GM18868 (cell line): ENCODE results near the gene ENTPD6.
A peak's percentile ranks its signal among the peaks of the same experiment; 100 is the strongest.
"Not testable (repeated sequence)": the region's sequence is repeated elsewhere in the genome, so short reads cannot be mapped to it uniquely, and the experiment has no call there.

Source experiments
- ATAC-seq: cut with Tn5 transposase; IDR thresholded peaks from one replicate; pipeline ENCODE4 v1.9.1; 2021; ENCODE audit warnings: mild to moderate bottlenecking, moderate library complexity; ENCODE audit not compliant: unreplicated experiment

ENTPD6 gene

DNA sequence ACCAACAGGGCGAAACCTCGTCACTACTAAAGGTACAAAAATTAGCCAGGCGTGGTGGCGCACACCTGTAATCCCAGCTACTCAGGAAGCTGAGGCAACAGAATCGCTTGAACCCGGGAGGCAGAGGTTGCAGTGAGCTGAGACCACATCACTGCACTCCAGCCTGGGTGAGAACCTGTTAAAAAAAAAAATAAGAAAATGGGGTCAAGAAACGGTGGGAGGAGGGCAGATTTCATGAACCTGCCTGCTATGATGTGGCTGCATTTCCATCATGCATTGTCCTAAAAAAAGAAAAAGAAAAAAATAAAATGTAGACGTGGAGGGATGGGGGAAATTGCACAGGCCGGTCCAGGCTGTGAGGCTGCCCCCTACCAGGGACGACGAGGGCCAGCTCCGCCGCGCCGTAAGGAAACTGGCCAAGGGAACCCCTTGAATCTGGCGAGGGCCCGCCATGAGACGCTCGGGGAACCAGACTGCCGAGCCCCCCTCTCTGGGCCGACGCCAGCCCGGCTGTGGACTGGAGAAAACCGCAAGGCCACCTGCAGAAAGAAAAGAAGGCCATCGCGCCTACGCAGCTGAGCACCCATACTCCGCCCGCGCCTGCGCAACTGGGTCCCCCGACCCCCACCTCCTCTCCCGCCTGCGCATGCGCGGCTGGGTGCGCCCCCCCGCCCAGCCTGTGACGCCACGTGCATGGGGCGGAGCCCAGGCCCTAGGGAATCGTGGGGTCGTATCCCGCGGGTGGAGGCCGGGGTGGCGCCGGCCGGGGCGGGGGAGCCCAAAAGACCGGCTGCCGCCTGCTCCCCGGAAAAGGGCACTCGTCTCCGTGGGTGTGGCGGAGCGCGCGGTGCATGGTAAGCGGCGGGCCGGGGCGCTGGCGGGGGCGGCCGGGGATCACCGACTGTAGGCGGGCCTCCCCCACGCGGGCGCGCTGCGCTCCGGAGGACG lies at the start of gene ENTPD6:
Gene ENTPD6 (plus strand): TSS at position 699 of the 948 bp plus-strand sequence. CDS start 10,825 bp downstream, outside the sequence.
- peak; percentile 76 for ATAC-seq

DNA sequence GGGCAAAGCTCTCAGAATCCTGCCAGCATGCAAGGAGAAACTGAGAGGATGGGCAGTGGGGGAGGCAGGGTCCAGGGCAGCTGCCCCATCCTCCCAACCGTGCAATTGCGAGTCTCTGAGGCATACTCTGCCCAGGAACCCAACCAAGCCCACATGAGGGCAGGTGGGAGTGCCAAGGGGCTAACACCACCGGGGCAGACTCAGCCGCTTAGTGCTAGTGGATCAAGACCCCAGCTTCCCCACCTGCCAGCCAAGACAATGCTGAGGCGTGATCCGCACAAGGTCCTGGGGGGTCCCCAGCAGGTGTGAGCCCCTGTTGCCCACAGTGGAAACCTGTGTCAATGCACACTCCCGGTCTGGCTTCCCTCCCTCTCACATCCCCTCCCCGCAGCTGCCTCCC lies 48.5 kb upstream of the ENTPD6 start:
- no peak for ATAC-seq

- ATAC-seq, result no peak
These were observed 47.8 kb upstream of the ENTPD6 start for GRCh38 chr20:25147716-25148115.

DNA sequence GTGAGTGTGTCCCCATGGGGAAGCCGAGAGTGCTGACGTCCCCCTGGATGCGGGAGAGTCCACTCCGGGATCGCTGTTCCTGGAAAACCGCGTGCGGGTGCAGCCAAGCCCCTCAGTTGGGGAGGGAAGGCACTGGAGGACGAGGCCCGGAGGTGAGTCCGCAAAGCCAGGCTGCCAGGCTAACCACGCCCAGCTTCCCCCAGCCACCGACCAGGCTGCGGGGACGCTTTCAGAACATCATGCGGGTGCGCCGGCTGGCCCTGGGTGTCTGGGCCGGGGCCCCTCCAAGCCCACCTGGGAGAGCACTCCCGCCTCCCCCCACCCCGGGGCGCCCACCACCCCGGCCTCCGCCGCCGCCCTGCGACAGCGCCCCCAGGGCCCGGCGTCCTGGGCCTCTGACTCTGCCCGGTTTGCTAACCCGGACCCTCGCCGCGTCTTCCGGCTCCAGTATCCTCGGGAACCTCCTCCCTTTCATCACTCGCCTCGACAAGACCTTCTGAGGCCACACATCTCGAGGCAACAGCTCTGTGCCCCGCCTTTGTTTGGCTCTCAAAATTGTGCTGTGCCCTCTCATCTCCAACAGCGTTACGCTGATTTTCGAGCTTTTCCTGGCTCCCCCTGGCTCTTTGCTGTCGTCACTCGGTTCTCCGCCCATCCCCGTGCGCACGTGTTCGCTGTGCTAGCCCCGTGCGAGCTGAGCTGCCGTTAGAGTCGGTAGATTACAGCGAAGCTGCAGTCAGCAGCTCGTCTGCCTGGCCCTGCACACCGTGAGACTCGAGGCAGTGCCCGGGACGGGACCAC lies 47.1 kb upstream of the ENTPD6 start:
- ATAC-seq, result no peak

- ATAC-seq, result no peak
These were observed 46.3 kb upstream of the ENTPD6 start for GRCh38 chr20:25148982-25149846.

DNA sequence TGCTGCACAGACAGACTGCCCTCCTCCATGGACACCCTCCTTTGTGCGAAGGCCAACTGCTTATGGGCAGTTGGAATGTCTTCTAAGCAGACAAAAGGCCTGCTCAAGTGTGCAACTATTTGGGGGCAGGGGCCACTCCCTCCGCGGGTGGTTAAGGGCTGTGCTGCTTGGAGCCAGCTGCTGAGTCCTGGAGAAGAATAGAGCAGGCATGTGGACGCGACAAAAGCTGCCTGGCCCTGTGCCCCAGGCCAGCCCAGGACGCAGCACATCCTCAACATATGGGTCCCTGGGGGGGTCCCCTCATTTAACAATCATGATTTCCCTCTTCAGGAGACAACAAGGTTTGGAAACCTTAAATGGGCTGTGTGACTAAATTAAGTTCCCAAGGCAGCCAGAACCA lies 45.5 kb upstream of the ENTPD6 start:
- no peak for ATAC-seq

GRCh38 chr20:25158043-25158442 lies 37.5 kb upstream of the ENTPD6 start:
- ATAC-seq, result no peak

GRCh38 chr20:25160467-25160866 lies 35.0 kb upstream of the ENTPD6 start:
- peak; percentile 96 for ATAC-seq

DNA sequence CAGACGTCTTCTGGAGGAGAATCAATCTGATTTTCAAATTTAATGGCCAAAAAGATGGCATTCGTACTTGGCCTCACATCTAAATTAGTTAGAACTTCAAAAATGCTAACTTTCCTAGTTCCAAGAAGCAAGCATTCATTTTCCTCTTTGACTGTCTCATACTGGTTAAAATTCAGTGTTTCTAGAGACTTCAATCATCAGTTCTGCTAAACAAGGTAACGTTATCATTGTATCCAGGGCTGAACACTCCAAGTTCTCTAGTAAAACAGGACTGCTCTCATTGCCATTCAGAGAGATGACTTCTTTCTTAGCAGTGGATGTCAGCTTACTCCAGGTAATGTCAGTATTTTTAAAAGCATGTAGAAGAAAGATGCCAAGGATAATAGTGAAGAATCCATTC lies 34.6 kb upstream of the ENTPD6 start:
- peak; percentile 11 for ATAC-seq

GRCh38 chr20:25165128-25165527 lies 30.4 kb upstream of the ENTPD6 start:
- no peak for ATAC-seq

- not testable (repeated sequence) for ATAC-seq
These were observed 29.3 kb upstream of the ENTPD6 start for GRCh38 chr20:25166105-25166782.

DNA sequence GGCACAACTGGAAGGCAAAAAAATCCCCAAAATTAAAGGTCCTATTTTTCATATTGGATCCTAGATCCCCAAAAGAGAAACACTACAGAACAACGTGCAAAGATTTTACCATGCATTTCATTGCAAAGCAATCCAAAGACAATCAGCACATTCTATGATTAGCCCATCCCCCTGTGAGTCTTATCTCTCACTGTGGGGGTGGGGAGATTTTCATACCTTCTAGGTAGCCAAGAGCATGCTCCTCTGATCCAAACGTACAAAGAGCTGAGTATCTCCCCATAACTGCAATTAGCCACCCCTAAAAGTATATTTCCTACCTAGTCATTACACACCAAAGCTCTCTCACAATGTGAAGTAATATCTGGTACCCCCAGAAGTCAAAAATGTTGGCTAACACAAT lies 22.2 kb upstream of the ENTPD6 start:
- no peak for ATAC-seq

- ATAC-seq, result no peak
These were observed 21.6 kb upstream of the ENTPD6 start for GRCh38 chr20:25173886-25174308.

DNA sequence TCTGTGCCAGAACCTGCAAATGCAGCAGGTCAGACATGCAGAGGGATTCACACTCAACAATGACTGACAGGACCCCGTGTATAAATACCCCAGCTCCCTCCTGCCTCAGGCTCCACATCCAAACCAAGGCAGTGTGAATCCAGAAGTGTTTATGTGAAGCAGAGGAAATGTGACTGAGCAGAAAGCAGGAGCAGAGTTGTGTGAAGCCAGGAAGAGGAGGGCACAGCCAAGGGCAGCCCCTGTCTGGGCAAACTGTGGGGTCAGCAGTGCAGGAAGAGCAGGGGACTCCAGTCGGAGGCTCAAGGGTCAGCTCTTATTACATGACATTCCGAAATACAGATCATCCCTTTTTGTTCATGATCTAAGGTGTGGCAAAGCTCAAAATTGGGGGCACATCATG lies 19.3 kb upstream of the ENTPD6 start:
- no peak for ATAC-seq

GRCh38 chr20:25177890-25178321 lies 17.6 kb upstream of the ENTPD6 start:
- no peak for ATAC-seq

GRCh38 chr20:25178563-25179438 lies 16.7 kb upstream of the ENTPD6 start:
- peak; percentile 51 for ATAC-seq

DNA sequence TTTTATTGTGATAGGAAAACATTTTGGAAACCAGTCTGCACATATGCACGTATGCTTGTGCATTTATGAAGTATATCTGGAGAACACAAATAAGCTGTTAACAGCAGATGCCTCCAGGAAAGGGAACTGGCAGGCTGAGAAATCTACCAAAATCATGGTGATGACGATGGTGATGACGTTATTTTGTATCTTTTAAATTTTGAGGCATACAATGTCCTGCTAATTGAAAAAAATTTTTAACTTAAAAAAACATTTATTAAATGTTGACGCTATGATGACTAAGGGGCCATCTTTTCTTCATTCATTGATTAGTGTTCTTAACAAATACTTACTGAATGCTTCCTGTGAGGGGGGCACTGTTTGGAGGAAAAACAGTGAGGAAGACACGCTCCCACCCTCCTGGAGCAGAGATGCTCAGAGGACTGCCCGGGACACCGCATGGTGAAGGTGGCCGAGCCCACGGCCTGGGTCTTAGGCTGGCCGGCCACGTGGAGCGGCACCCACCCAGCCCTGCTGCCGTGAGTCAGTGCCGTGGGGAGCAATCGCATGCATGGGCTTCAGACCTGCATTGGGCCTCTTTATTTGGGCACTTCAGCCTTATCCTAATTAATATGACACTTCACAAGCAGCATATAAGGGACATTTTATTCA lies 15.9 kb upstream of the ENTPD6 start:
- ATAC-seq, result no peak

DNA sequence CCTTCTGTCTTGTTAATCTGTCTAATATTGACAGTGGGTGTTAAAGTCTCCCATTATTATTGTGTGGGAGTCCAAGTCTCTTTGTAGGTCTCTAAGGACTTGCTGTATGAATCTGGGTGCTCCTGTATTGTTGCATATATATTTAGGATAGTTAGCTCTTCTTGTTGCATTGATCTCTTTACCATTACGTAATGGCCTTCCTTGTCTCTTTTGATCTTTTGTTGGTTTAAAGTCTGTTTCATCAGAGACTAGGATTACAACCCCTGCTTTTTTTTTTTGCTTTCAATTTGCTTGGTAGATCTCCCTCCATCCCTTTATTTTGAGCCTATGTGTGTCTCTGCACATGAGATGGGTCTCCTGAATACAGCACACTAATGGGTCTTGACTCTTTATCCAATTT lies 11.1 kb upstream of the ENTPD6 start:
- ATAC-seq, result not testable (repeated sequence)

GRCh38 chr20:25187220-25187619 lies 8.3 kb upstream of the ENTPD6 start:
- no peak for ATAC-seq
